Neutrophil (primary cell): ENCODE data around the gene HSCB.

Source experiments
- H3K27ac ChIP-seq: fragments of 200-600 bp; sonication (generic); 2 replicates; pipeline ENCODE4 v1.5.1; 2016; ENCODE audit warnings: mild to moderate bottlenecking, moderate library complexity
- H3K27me3 ChIP-seq: fragments of 200-600 bp; sonication (generic); 2 replicates; pipeline ENCODE4 v1.6.0; 2016; ENCODE audit warnings: mild to moderate bottlenecking
- H3K36me3 ChIP-seq: fragments of 200-600 bp; sonication (generic); 2 replicates; pipeline ENCODE4 v1.5.1; 2017
- H3K4me1 ChIP-seq, 2 experiments: fragments of 200-600 bp in 1 of 2; sonication (generic) in 1 of 2; 1 replicate in 1 of 2; 2 replicates in 1 of 2; pipeline versions ENCODE4 v1.5.1 to v1.6.1; 2013 to 2016; ENCODE audit warnings: low read depth in 1 of 2, low read length in 1 of 2, mild to moderate bottlenecking in 1 of 2, moderate library complexity in 1 of 2; ENCODE audit not compliant: control insufficient read depth in 1 of 2, insufficient read depth in 1 of 2
- H3K4me3 ChIP-seq, 2 experiments: fragments of 200-600 bp in 1 of 2; sonication (generic) in 1 of 2; 1 replicate in 1 of 2; 2 replicates in 1 of 2; pipeline ENCODE4 v1.5.1; 2013 to 2016; ENCODE audit warnings: low read depth in 1 of 2, low read length in 1 of 2, mild to moderate bottlenecking in 1 of 2, moderate library complexity in 1 of 2
- H3K9me3 ChIP-seq: fragments of 200-600 bp; sonication (generic); 2 replicates; pipeline ENCODE4 v1.5.1; 2016
- CTCF ChIP-seq: fragments of 200-600 bp; sonication (generic); IDR thresholded peaks from 2 replicates; pipeline ENCODE4 v1.5.1; 2016; ENCODE audit warnings: antibody characterized with exemption

Gene HSCB

GRCh38 chr22:28715611-28716010, 26.2 kb upstream of the HSCB start:
- no peak overlapping the region for H3K27ac ChIP-seq
- H3K9me3 ChIP-seq, result no peaks in the 10 kb centered on the region
- no peaks in the 10 kb centered on the region for H3K27me3 ChIP-seq
- H3K4me1 ChIP-seq, result no peaks in the 10 kb centered on the region
- no peak overlapping the region for H3K4me3 ChIP-seq
- H3K36me3 ChIP-seq, result peaks cover 4% of the 10 kb centered on the region
- no peak for TF ChIP-seq CTCF

GRCh38 chr22:28716686-28717085, 25.2 kb upstream of the HSCB start:
- H3K36me3 ChIP-seq, result peaks cover 8% of the 10 kb centered on the region
- H3K4me3 ChIP-seq, result no peak overlapping the region
- no peaks in the 10 kb centered on the region for H3K9me3 ChIP-seq
- TF ChIP-seq CTCF, result no peak
- no peaks in the 10 kb centered on the region for H3K4me1 ChIP-seq
- no peak overlapping the region for H3K27ac ChIP-seq
- H3K27me3 ChIP-seq, result no peaks in the 10 kb centered on the region

GRCh38 chr22:28718044-28718443, 23.8 kb upstream of the HSCB start:
- no peak overlapping the region for H3K27ac ChIP-seq
- no peak overlapping the region for H3K4me3 ChIP-seq
- no peaks in the 10 kb centered on the region for H3K27me3 ChIP-seq
- H3K36me3 ChIP-seq, result peaks cover 8% of the 10 kb centered on the region
- no peak for TF ChIP-seq CTCF
- H3K9me3 ChIP-seq, result no peaks in the 10 kb centered on the region
- H3K4me1 ChIP-seq, result no peaks in the 10 kb centered on the region

- H3K9me3 ChIP-seq, result no peaks in the 10 kb centered on the region
- H3K4me1 ChIP-seq, result no peaks in the 10 kb centered on the region
- H3K27ac ChIP-seq, result no peak overlapping the region
- H3K4me3 ChIP-seq, result no peak overlapping the region
- H3K27me3 ChIP-seq, result no peaks in the 10 kb centered on the region
- H3K36me3 ChIP-seq, result peaks cover 30% of the 10 kb centered on the region
- TF ChIP-seq CTCF, result no peak
Measured at GRCh38 chr22:28728002-28728401, 13.8 kb upstream of the HSCB start.

- no peak overlapping the region for H3K4me3 ChIP-seq
- H3K36me3 ChIP-seq, result peaks cover 37% of the 10 kb centered on the region
- H3K27me3 ChIP-seq, result no peaks in the 10 kb centered on the region
- H3K27ac ChIP-seq, result no peak overlapping the region
- H3K9me3 ChIP-seq, result no peaks in the 10 kb centered on the region
- TF ChIP-seq CTCF, result no peak
- H3K4me1 ChIP-seq, result no peaks in the 10 kb centered on the region
Measured at GRCh38 chr22:28728621-28729313, 13.1 kb upstream of the HSCB start.
